Stimulated activated CD8-positive, alpha-beta memory T cell treated with anti-CD3 and anti-CD28 coated beads, Interleukin-4, amount 100 ng/mL, for 4 hours (primary cell): ENCODE measurements around the gene PID1.

Experiments used
- DNase-seq, 2 donors: peaks; one replicate each; pipeline ENCODE4 v3.0.0-alpha.2; 2020; ENCODE audit warnings: low read depth in 2 of 2, low spot score in 1 of 2

Gene PID1

GRCh38 chr2:229124136-229124535 is 147.0 kb downstream of the PID1 start:
- DNase-seq, result no peak

- DNase-seq, result no peak
These were observed 152.2 kb downstream of the PID1 start for GRCh38 chr2:229118927-229119326.

GRCh38 chr2:229118336-229118735 is 152.8 kb downstream of the PID1 start:
- DNase-seq, result no peak

- DNase-seq, result no peak
These were observed 159.3 kb downstream of the PID1 start for GRCh38 chr2:229111744-229112143.

GRCh38 chr2:229109195-229109594 is 161.9 kb downstream of the PID1 start:
- no peak for DNase-seq

- DNase-seq, result no peak
These were observed 163.5 kb downstream of the PID1 start for GRCh38 chr2:229107601-229108000.

GRCh38 chr2:229104974-229105387 is 166.1 kb downstream of the PID1 start:
- DNase-seq, result no peak

GRCh38 chr2:229104025-229104424 is 167.1 kb downstream of the PID1 start:
- no peak for DNase-seq

GRCh38 chr2:229101314-229101713 is 169.8 kb downstream of the PID1 start:
- DNase-seq, result no peak

- DNase-seq, result no peak
These were observed 171.9 kb downstream of the PID1 start for GRCh38 chr2:229099231-229099630.

- DNase-seq, result no peak
These were observed 172.3 kb downstream of the PID1 start for GRCh38 chr2:229098801-229099200.

- DNase-seq, result no peak
These were observed 174.5 kb downstream of the PID1 start for GRCh38 chr2:229096409-229097066.

- DNase-seq, result no peak
These were observed 175.6 kb downstream of the PID1 start for GRCh38 chr2:229095472-229095871.

- no peak for DNase-seq
These were observed 180.9 kb downstream of the PID1 start for GRCh38 chr2:229090225-229090624.

- DNase-seq, result no peak
These were observed 181.3 kb downstream of the PID1 start for GRCh38 chr2:229089776-229090175.

GRCh38 chr2:229088966-229089700 is 182.0 kb downstream of the PID1 start:
- DNase-seq, result no peak

GRCh38 chr2:229088517-229088913 is 182.6 kb downstream of the PID1 start:
- no peak for DNase-seq

GRCh38 chr2:229087843-229088516 is 183.1 kb downstream of the PID1 start:
- DNase-seq, result no peak

GRCh38 chr2:229087267-229087666 is 183.8 kb downstream of the PID1 start:
- DNase-seq, result no peak

GRCh38 chr2:229085439-229085838 is 185.6 kb downstream of the PID1 start:
- DNase-seq, result no peak

- no peak for DNase-seq
These were observed 186.6 kb downstream of the PID1 start for GRCh38 chr2:229084447-229084846.

- no peak for DNase-seq
These were observed 187.3 kb downstream of the PID1 start for GRCh38 chr2:229083606-229084340.
